ENCODE data around the gene INTS11.
A peak's percentile ranks its signal among the peaks of the same experiment; 100 is the strongest.

Gene INTS11

GRCh38 chr1:1347663-1348419 is 23.4 kb upstream of the INTS11 start (continued):
- TF ChIP-seq ZBTB10 (tag by site-specific recombination; IDR thresholded peaks at IDR 0.05) (no peak; the same call in 1 of the 2 replicates), GLI2 (tag by site-specific recombination; IDR thresholded peaks at IDR 0.05; ENCODE audit: borderline replicate concordance, low read depth) (no peak), GLIS1 (tag by site-specific recombination; IDR thresholded peaks at IDR 0.05) (peak; percentile 95), PRDM10 (tag by site-specific recombination; IDR thresholded peaks at IDR 0.05) (peak; percentile 76), ZNF423 (tag by site-specific recombination; IDR thresholded peaks at IDR 0.05) (peak; percentile 95), ZNF837 (tag by site-specific recombination; IDR thresholded peaks at IDR 0.05) (no peak), ZNF692 (tag by site-specific recombination; IDR thresholded peaks at IDR 0.05) (peak; percentile 97), GFI1B (tag by site-specific recombination; IDR thresholded peaks at IDR 0.05) (no peak), ZFP69B (tag by site-specific recombination; IDR thresholded peaks at IDR 0.05) (peak; percentile 96), ZNF202 (tag by site-specific recombination; IDR thresholded peaks at IDR 0.05; ENCODE audit: borderline replicate concordance) (no peak), ZNF354C (tag by site-specific recombination; IDR thresholded peaks at IDR 0.05; ENCODE audit: borderline replicate concordance, low read depth) (no peak), ZBTB17 (tag by site-specific recombination; IDR thresholded peaks at IDR 0.05) (0 out of 2 replicates have a peak, but pooled peaks have one; percentile 19)
- TF ChIP-seq, protein P1, sequence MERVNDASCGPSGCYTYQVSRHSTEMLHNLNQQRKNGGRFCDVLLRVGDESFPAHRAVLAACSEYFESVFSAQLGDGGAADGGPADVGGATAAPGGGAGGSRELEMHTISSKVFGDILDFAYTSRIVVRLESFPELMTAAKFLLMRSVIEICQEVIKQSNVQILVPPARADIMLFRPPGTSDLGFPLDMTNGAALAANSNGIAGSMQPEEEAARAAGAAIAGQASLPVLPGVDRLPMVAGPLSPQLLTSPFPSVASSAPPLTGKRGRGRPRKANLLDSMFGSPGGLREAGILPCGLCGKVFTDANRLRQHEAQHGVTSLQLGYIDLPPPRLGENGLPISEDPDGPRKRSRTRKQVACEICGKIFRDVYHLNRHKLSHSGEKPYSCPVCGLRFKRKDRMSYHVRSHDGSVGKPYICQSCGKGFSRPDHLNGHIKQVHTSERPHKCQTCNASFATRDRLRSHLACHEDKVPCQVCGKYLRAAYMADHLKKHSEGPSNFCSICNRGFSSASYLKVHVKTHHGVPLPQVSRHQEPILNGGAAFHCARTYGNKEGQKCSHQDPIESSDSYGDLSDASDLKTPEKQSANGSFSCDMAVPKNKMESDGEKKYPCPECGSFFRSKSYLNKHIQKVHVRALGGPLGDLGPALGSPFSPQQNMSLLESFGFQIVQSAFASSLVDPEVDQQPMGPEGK (tag by site-specific recombination; IDR thresholded peaks at IDR 0.05) = peak; percentile 52
- TF ChIP-seq, protein P2, sequence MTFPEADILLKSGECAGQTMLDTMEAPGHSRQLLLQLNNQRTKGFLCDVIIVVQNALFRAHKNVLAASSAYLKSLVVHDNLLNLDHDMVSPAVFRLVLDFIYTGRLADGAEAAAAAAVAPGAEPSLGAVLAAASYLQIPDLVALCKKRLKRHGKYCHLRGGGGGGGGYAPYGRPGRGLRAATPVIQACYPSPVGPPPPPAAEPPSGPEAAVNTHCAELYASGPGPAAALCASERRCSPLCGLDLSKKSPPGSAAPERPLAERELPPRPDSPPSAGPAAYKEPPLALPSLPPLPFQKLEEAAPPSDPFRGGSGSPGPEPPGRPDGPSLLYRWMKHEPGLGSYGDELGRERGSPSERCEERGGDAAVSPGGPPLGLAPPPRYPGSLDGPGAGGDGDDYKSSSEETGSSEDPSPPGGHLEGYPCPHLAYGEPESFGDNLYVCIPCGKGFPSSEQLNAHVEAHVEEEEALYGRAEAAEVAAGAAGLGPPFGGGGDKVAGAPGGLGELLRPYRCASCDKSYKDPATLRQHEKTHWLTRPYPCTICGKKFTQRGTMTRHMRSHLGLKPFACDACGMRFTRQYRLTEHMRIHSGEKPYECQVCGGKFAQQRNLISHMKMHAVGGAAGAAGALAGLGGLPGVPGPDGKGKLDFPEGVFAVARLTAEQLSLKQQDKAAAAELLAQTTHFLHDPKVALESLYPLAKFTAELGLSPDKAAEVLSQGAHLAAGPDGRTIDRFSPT (tag by site-specific recombination; IDR thresholded peaks at IDR 0.05) = no peak; the same call in 1 of the 2 replicates

Data from HEK293 (cell line).